CD4-positive, alpha-beta T cell treated with Interleukin-4 for 1 hour (primary cell): ENCODE results near the gene CDKL5.

Experiments
- DNase-seq, 2 donors: peaks; one replicate each; pipeline ENCODE4 v3.0.0-alpha.2; 2020 to 2022

Gene CDKL5

DNA sequence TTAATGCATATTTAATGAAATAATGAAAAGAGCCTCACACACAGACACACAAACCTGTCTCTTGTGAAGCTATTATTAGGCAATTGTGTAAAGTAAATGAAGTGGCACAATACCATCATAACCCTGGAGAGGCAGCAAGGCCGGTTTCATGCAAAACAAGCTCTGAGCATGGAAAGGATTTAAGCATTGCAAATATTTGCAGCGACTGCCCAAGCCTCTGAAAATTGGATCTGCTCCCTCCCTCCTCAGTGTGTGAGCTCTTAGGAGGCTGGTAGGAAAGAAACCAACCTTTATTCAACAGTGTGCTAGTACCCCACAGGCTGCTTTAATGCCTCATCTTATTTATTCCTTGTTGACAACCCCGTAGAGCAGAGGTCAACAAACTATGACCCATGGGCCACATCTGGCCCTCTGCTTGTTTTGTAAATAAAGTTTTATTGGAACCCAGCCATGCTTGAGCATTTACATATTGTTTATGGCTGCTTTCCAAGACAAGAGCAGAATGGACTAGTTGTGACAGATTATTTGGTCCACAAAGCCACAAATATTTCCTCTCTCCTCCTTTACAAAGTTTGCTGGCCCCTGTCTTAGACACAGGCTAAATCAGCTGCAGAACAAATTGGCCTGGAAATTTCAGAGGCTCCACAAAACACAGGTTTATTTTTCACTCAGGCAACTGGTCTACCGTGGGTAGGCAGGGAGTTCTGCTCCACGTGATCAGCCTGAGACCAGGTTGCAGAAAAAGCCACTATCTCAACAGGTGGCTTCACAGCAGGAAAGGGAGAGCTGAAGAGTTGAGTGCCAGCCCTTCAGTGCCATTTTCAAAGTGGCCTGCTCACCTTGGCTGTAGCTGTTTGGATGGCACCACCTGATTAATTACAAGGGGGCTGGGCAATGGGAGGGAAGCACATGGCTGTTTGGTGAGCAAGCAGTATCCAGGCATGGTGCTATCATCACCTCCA lies 229.7 kb downstream of the CDKL5 start:
- no peak for DNase-seq

- no peak for DNase-seq
Measured at GRCh38 chrX:18661273-18661672, 235.9 kb downstream of the CDKL5 start.

GRCh38 chrX:18664947-18665346 lies 239.5 kb downstream of the CDKL5 start:
- DNase-seq, result no peak

DNA sequence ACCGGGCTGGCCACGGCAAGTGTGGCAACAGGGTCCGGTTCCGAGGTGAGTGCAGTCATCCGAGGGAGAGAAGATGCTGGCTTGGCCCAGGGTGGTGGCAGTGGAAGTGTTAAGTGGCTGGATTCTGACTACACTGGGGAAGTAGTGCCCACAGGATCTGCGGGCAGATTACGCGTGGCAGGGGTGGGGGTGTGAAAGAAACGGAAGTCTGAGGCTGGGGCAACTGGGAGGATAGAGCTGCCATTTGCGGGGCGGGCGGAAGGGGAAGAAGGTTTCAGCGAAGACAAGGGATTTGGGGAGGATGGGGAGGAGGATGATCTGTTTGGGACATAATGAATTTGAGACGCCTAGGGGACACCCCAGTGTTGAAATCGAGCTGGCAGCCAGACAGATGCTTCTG lies 241.2 kb downstream of the CDKL5 start:
- DNase-seq, result peak in 1 of 2 donors; percentile 31

GRCh38 chrX:18668071-18668835 lies 242.8 kb downstream of the CDKL5 start:
- no peak for DNase-seq

DNA sequence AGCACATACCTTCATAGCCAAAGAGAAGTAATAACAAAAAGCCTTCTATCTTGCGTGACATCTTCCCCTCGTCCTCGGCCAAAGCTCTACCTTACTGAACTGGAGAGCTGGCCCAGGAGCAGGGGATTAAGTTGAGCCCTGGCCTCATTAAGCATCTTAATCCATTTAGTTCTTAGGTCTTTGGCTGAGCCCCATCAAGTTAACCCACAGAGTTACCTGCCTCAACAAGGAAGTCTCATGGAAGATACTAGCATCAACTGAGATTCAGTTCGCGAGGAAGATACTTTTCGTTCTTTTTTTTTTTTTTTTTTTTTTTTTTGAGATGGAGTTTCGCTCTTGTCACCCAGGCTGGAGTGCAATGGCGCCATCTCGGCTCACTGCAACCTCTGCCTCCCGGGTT lies 246.6 kb downstream of the CDKL5 start, which contains the start of gene RS1:
TSS of gene RS1 (minus strand) at position 101 of the 400 bp plus-strand sequence. CDS start at position 61, 40 bp downstream.
- no peak for DNase-seq

GRCh38 chrX:18674417-18674787 lies 249.0 kb downstream of the CDKL5 start:
- no peak for DNase-seq

GRCh38 chrX:18674788-18675735 lies 249.7 kb downstream of the CDKL5 start:
- DNase-seq, result peak; percentile 86 to 91

DNA sequence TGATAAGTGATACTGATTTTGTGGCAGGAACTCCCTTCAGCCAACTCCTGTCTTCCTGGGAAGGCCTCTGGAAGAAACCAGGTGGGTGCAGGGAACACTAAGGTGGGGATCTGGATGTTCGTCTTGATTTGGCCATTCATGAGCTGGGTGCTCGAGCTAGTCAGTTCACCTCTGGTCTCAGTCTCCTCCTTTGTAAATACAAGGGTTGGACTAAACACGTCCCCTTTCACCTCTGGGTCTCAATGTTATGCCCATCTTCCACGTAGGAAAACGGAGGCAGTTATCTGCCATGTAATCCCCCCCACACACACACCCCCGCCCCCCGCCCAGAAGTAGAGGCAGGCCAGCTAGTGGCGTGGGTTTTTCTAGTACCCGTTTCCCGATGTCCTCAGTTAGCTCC lies 250.6 kb downstream of the CDKL5 start:
- DNase-seq, result no peak

- DNase-seq, result no peak
Measured at GRCh38 chrX:18676470-18676869, 251.1 kb downstream of the CDKL5 start.

- DNase-seq, result no peak
Measured at GRCh38 chrX:18677161-18677869, 251.9 kb downstream of the CDKL5 start.

DNA sequence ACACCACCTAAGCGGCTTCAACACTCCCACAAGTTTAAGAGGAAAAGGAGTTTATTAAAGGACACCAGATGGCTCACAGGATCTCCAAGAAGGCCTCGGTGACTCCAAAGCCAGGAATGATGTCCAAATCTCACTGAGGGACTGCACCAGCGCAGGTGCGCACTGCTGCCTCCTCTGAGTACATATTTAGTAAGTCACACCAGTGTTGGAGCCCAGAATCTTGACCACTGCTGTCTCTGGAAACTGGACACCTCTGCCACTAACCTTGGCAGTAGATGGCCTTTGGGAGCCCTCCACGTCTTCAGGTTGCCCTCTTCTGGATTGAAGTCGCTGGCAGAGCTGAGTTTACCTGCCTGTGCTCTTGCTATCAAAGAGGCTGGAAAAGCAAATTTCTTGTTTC lies 256.6 kb downstream of the CDKL5 start:
- DNase-seq, result no peak

- DNase-seq, result no peak
Measured at GRCh38 chrX:18682979-18683387, 257.6 kb downstream of the CDKL5 start.

- DNase-seq, result no peak
Measured at GRCh38 chrX:18687856-18688495, 262.6 kb downstream of the CDKL5 start.

GRCh38 chrX:18691431-18691830 lies 266.0 kb downstream of the CDKL5 start:
- DNase-seq, result no peak

GRCh38 chrX:18692541-18692940 lies 267.1 kb downstream of the CDKL5 start:
- DNase-seq, result no peak

DNA sequence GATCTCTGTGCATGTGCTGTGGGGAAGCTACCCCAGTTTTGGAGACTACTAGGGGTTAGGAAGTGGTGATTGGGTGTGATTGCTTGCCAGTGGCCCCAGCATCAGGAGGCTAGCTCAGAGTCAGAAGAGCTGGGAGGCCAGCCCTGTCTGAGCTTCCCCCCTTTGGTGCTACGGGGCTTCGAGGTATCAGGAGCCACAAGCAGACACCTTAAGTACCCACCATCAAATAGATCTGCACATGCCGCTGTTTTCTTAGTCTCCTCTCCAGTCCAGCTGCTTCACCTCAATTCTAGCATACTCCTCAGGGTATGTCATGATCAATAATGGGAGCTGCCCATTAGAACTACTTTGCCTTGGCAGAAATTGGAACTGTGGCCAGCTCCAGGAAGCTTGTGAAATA lies 271.2 kb downstream of the CDKL5 start:
- DNase-seq, result no peak

DNA sequence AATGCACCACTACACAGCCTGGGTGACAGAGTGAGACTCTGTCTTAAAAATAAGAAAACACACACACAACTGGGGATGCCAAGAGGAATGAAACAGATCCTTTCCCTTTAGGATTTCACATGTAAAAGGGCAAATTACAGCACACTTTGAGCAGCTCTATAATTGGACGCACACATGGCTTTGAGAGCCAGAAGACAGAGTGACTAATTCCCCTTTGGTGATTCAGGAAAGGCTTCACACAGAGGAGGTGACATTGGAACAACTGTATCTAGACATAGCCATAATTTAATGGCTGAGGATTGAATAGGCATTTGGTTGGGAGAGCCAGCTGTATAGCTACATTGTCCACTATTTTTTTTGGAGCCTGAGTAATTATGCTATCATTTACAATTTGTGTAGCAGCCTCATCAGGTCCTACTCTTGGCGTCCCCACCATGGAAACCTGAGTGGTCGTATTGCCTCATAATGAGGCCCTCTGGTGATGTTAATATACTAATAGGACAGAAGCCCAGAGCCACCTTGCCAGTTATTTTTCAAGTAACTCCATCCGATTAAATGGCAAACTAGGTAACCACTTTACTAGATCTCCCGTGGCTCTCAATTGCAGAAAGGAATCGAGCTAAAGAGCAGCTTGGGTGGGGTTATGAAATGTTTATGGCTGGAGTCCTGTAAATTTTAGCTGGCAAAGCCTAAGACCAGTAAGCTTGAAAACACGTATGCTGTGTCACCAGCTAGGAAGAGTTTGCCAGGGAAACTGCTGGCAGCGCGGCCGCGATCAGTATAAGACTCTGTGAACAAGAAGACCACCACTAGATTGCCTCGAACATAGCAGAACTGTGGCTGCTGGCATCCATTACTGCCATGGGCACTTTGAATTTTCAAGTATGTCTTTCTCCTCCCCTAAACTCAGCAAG lies 273.6 kb downstream of the CDKL5 start:
- no peak for DNase-seq

- no peak for DNase-seq
Measured at GRCh38 chrX:18701621-18702361, 276.4 kb downstream of the CDKL5 start.
